SJSA1 (cell line): ENCODE results near the gene HIGD1A. TPM values are rescaled to one million over a fixed set of nuclear protein-coding genes. Genes with fewer than 3 reads are reported as not detected.
A peak's percentile ranks its signal among the peaks of the same experiment; 100 is the strongest.

Source experiments
- DNase-seq, 2 experiments: peaks; one replicate each; pipeline ENCODE4 v3.0.0-alpha.2; 2015 to 2020; ENCODE audit warnings: low spot score in 2 of 2, low read depth in 1 of 2
- H3K27ac ChIP-seq: fragments of 250-450 bp; sonication (Bioruptor Pico); 2 replicates; pipeline ENCODE4 v1.5.1; 2020; ENCODE audit warnings: mild to moderate bottlenecking, moderate library complexity
- H3K27me3 ChIP-seq: fragments of 250-450 bp; sonication (Bioruptor Pico); replicated peaks from 2 replicates; pipeline ENCODE4 v1.5.1; 2020; ENCODE audit warnings: mild to moderate bottlenecking, moderate library complexity
- H3K36me3 ChIP-seq: fragments of 250-450 bp; sonication (Bioruptor Pico); 2 replicates; pipeline ENCODE4 v1.5.1; 2020; ENCODE audit warnings: mild to moderate bottlenecking
- H3K4me1 ChIP-seq: fragments of 250-450 bp; sonication (Bioruptor Pico); replicated peaks from 2 replicates; pipeline ENCODE4 v1.6.1; 2021; ENCODE audit warnings: mild to moderate bottlenecking
- H3K4me3 ChIP-seq: fragments of 250-450 bp; sonication (Bioruptor Pico); 2 replicates; pipeline ENCODE4 v1.5.1; 2020; ENCODE audit warnings: mild to moderate bottlenecking
- H3K9me3 ChIP-seq: fragments of 250-450 bp; sonication (Bioruptor Pico); replicated peaks from 2 replicates; pipeline ENCODE4 v1.5.1; 2020; ENCODE audit warnings: mild to moderate bottlenecking
- total RNA-seq: library from RNA; depleted of rRNA; stranded (reverse); fragments of >200 nt; shearing (Covaris generic); gene quantifications from 2 replicates; pipeline ENCODE4 v1.2.3, GENCODE V29; 2014; rRNA removed

Gene HIGD1A
- total RNA-seq, 1 experiment from 2014 or later, result 227 TPM

DNA sequence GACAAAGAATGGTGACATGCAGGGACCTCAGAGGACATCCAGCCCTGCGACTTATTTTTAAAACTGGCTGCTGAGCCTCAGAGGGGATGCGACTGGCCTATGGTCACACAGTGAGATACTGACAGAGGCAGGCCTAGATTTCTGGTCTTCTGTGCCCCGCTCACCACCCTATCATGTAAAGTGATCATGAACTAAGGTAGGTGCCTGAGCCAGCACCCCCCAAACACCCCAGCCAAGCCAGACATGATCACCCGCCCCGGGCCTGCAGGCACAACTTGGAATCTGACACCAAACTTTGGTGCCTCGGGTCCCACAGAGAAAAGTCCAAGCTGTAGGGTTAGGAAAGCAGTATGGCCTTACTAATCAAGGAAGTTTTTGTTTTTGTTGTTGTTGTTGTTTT, 67.8 kb downstream of the HIGD1A start:
- H3K4me3 ChIP-seq, result no peak overlapping the region

DNA sequence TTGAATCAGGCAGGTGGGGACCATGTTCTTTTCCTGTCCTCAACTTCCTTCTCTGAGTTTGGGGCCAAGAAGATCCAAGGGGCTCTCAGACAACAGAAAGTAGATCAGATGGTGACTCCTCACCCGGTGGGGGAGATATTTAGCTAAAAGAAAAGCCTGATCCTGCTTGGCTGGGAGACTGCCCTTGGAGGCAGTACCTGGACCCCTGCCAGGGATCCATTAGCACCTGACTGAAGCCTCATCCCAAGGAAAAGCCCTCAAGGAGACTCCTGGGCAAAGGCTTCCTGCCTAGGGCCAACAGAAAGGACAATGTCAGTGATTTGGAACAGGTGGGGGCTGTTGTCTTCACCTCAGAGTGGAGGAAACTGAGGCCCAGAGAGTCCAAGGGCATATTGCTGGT, 68.2 kb downstream of the HIGD1A start:
- no peaks in the 10 kb centered on the region for H3K4me1 ChIP-seq
- H3K36me3 ChIP-seq, result no peaks in the 10 kb centered on the region
- H3K27ac ChIP-seq, result no peak overlapping the region
- no peak for DNase-seq
- no peak overlapping the region for H3K4me3 ChIP-seq
- no peaks in the 10 kb centered on the region for H3K27me3 ChIP-seq
- no peaks in the 10 kb centered on the region for H3K9me3 ChIP-seq

More for the DNA sequence above, 67.8 kb downstream of the HIGD1A start:
- H3K4me1 ChIP-seq, result no peaks in the 10 kb centered on the region
- no peaks in the 10 kb centered on the region for H3K9me3 ChIP-seq
- H3K27me3 ChIP-seq, result no peaks in the 10 kb centered on the region
- H3K27ac ChIP-seq, result no peak overlapping the region
- peak in 1 of 2 experiments; percentile 19 for DNase-seq
- H3K36me3 ChIP-seq, result no peaks in the 10 kb centered on the region

- H3K4me1 ChIP-seq, result no peaks in the 10 kb centered on the region
- H3K27me3 ChIP-seq, result no peaks in the 10 kb centered on the region
- H3K4me3 ChIP-seq, result no peak overlapping the region
- peak in 1 of 2 experiments; percentile 21 for DNase-seq
- H3K9me3 ChIP-seq, result no peaks in the 10 kb centered on the region
- H3K36me3 ChIP-seq, result no peaks in the 10 kb centered on the region
- H3K27ac ChIP-seq, result no peak overlapping the region
These were observed 68.7 kb downstream of the HIGD1A start for GRCh38 chr3:42735615-42736014.

DNA sequence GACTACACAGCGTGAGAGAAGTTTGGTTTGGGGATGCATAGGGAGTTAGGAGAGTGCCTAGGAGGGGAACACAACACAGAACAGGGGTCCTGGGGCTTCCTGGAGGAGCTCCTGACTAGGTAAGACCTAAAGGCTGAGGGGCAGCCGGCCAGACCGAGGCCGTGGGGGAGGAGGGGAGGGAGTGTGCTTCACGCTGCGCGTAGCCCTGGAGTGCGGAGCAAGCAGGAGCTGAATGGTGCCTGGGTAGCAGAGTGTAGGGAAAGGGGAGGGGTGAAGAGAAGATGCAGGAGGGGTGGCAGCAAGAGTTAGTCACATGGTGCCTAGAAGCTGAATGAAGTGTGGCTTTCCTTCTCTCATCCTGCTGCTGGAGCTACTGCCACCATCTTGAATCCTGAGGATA, 69.3 kb downstream of the HIGD1A start:
- Histone ChIP-seq H3K4me1 (no peaks in the 10 kb centered on the region), H3K27me3 (no peaks in the 10 kb centered on the region), H3K4me3 (no peak overlapping the region), H3K27ac (no peak overlapping the region), H3K9me3 (no peaks in the 10 kb centered on the region), H3K36me3 (no peaks in the 10 kb centered on the region)
- DNase-seq, result peak in 1 of 2 experiments; percentile 26

DNA sequence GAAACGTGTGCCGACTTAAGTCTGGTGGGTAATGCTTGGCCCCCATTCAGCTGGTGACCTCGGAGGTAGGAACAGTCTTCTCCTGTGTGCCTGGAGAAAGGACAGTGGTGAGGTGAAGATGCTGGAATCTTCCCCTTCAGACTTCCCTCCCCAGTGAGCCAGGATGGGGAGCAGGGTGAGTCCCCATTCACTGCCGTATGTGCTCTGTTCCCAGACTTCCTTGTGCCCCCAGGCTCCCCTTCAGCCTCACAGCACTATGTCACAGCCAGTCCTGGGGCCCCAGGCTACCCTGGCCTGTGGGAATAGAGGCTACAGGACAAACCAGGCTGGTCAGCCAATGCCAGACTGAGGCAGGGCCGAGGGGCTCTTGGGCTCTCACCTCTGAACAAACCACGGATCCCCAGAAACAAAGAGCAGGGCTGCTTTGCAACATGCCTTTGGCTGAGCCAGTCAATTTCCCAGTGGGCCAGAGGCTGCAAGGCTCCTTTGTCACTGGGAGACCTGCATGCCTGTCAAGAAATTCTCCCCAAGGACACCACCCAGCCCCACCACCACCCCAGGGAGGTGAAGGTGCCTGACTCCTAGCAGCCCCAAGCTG, 69.9 kb downstream of the HIGD1A start:
- peak in 1 of 2 experiments; percentile 28 for DNase-seq
- Histone ChIP-seq H3K9me3 (no peaks in the 10 kb centered on the region), H3K27me3 (no peaks in the 10 kb centered on the region), H3K27ac (no peak overlapping the region), H3K4me3 (no peak overlapping the region), H3K36me3 (no peaks in the 10 kb centered on the region), H3K4me1 (no peaks in the 10 kb centered on the region)

GRCh38 chr3:42733501-42734262, 70.6 kb downstream of the HIGD1A start:
- Histone ChIP-seq H3K27me3 (no peaks in the 10 kb centered on the region), H3K27ac (no peak overlapping the region), H3K9me3 (no peaks in the 10 kb centered on the region), H3K4me1 (no peaks in the 10 kb centered on the region), H3K36me3 (no peaks in the 10 kb centered on the region), H3K4me3 (no peak overlapping the region)
- DNase-seq, result peak in 1 of 2 experiments; percentile 32

Other genes starting within 250 kb of the HIGD1A start
- gene SEC22C, start 222.5 kb downstream of the HIGD1A start, total RNA-seq, result 66.1 and 78.7 TPM in 2 replicates
- 8.0 and 24.1 TPM in 2 replicates for gene SS18L2, start 213.6 kb downstream of the HIGD1A start, total RNA-seq
- gene NKTR, start 203.8 kb downstream of the HIGD1A start, total RNA-seq, result 14.5 and 33.7 TPM in 2 replicates
- gene ZBTB47, start 150.8 kb downstream of the HIGD1A start, total RNA-seq, result 3.0 and 6.1 TPM in 2 replicates
- gene KLHL40, start 119.0 kb downstream of the HIGD1A start, total RNA-seq, result not detected in 2 replicates
- gene HHATL, start 101.7 kb downstream of the HIGD1A start, total RNA-seq, result not detected in 2 replicates
- 0.39 and 1.0 TPM in 2 replicates for gene CCDC13, start 31.2 kb downstream of the HIGD1A start, total RNA-seq
- not detected in 2 replicates for gene ACKR2, start 5.0 kb upstream of the HIGD1A start, total RNA-seq
- gene CYP8B1, start 71.4 kb upstream of the HIGD1A start, total RNA-seq, result not detected in 2 replicates
- not detected in 2 replicates for gene ZNF662, start 101.7 kb upstream of the HIGD1A start, total RNA-seq
- gene GASK1A, start 174.8 kb upstream of the HIGD1A start, total RNA-seq, result not detected in 2 replicates